Mammary epithelial cell (primary cell): ENCODE data around the gene DYNLT2B.

ENCODE experiments used
- CTCF ChIP-seq, 2 donors: IDR thresholded peaks in 1 of 2; conservative IDR thresholded peaks in 1 of 2; 2 replicates each; pipeline ENCODE4 v1.5.1; 2011 to 2012; ENCODE audit warnings: inconsistent platforms in 2 of 2, low read length in 2 of 2, mild to moderate bottlenecking in 2 of 2, control low read depth in 1 of 2, low read depth in 1 of 2; ENCODE audit not compliant: insufficient read depth in 1 of 2; ENCODE audit errors: extremely low read depth in 1 of 2
- EZH2 ChIP-seq: IDR thresholded peaks from 2 replicates; pipeline ENCODE4 v1.6.1; 2012; ENCODE audit warnings: low read length, inconsistent platforms, borderline replicate concordance

DNA sequence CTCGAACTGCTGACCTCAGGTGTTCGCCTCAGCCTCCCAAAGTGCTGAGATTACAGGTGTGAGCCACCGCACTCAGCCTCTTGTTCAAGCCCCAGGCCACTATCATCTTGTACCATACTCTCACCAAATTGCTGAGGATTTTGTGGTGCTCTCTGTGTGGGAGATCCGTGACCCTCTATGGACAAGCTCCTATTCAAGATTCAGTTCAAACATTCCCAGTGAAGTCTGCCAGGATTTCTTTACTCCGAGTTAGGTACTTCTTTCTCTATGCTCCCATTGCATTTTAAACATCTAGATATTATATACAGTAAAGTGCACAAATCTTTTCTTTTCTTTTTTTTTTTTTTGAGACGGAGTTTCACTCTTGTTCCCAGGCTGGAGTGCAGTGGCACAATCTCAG lies 21.0 kb upstream of the DYNLT2B start:
- TF ChIP-seq EZH2 (no peak), CTCF (conservative IDR thresholded peaks at IDR 0.05 in 1 of 2, IDR thresholded peaks at IDR 0.05 in 1 of 2; ENCODE audit: extremely low read depth in 1 of 2, insufficient read depth in 1 of 2, low read depth in 1 of 2, low read length in 2 of 2) (no peak)
